PC-9 (cell line): ENCODE results near the gene RELL1. TPM values are rescaled to one million over a fixed set of nuclear protein-coding genes. Genes with fewer than 3 reads are reported as not detected.

Experiments used
- BruUV-seq: library from RNA; stranded (reverse); fragments of 400-500 nt; replicated peaks from 2 replicates; lab custom pipeline; 2021; lab: Mats Ljungman, UMichigan
- CTCF ChIA-PET: fragments of 300-600 bp; sonication (Branson Sonifier 250); formaldehyde crosslinking; loops from one replicate; lab custom pipeline; 2022; ENCODE audit warnings: antibody characterized with exemption; lab: Charles Lee
- POLR2A ChIA-PET: fragments of 300-600 bp; sonication (Branson Sonifier 250); formaldehyde crosslinking; loops from one replicate; lab custom pipeline; 2022; ENCODE audit warnings: antibody characterized with exemption; ENCODE audit not compliant: unreplicated experiment; lab: Charles Lee
- DNase-seq, 2 experiments: peaks; one replicate each; pipeline versions ENCODE4 v3.0.0 to v3.0.0-alpha.2; 2015 to 2022; ENCODE audit warnings: mixed read lengths in 1 of 2
- H2AFZ ChIP-seq: fragments of 200-600 bp; sonication (generic); 2 replicates; pipeline ENCODE4 v1.8.1; 2017; ENCODE audit warnings: antibody characterized with exemption
- H3F3A ChIP-seq: fragments of 200-600 bp; sonication (generic); 2 replicates; pipeline ENCODE4 v1.8.1; 2017; ENCODE audit warnings: antibody characterized with exemption, mild to moderate bottlenecking, low read depth; ENCODE audit not compliant: insufficient read depth
- H3K27ac ChIP-seq: fragments of 200-600 bp; sonication (generic); 2 replicates; pipeline ENCODE4 v1.6.1; 2016; ENCODE audit warnings: mixed run types
- H3K27me3 ChIP-seq: fragments of 200-600 bp; sonication (generic); 2 replicates; pipeline ENCODE4 v1.6.1; 2016; ENCODE audit warnings: low read depth, mixed run types; ENCODE audit not compliant: insufficient read depth
- H3K36me3 ChIP-seq: fragments of 200-600 bp; sonication (generic); 2 replicates; pipeline ENCODE4 v1.6.1; 2016; ENCODE audit warnings: low read depth, mixed run types
- H3K4me1 ChIP-seq: fragments of 200-600 bp; sonication (generic); replicated peaks from 2 replicates; pipeline ENCODE4 v1.6.1; 2016; ENCODE audit warnings: mixed run types; ENCODE audit not compliant: insufficient read depth
- H3K4me2 ChIP-seq: fragments of 200-600 bp; sonication (generic); 2 replicates; pipeline ENCODE4 v1.6.1; 2017; ENCODE audit warnings: mixed run types
- H3K4me3 ChIP-seq: fragments of 200-600 bp; sonication (generic); 2 replicates; pipeline ENCODE4 v1.6.1; 2016; ENCODE audit warnings: mixed run types
- H3K79me2 ChIP-seq: fragments of 200-600 bp; sonication (generic); 2 replicates; pipeline ENCODE4 v1.6.1; 2017; ENCODE audit warnings: low read depth, mixed run types
- H3K9me2 ChIP-seq: fragments of 200-600 bp; sonication (generic); 2 replicates; pipeline ENCODE4 v1.8.1; 2017; ENCODE audit warnings: mild to moderate bottlenecking; ENCODE audit not compliant: insufficient read depth
- H3K9me3 ChIP-seq: fragments of 200-600 bp; sonication (generic); 2 replicates; pipeline ENCODE4 v1.8.1; 2016; ENCODE audit warnings: low read depth; ENCODE audit not compliant: insufficient read depth
- H4K20me1 ChIP-seq: fragments of 200-600 bp; sonication (generic); 2 replicates; pipeline ENCODE4 v1.8.1; 2017; ENCODE audit not compliant: insufficient read depth
- CTCF ChIP-seq: fragments of 200-600 bp; sonication (generic); conservative IDR thresholded peaks from 2 replicates; pipeline ENCODE4 v1.6.1; 2017; ENCODE audit warnings: mixed run types, antibody characterized with exemption, mild to moderate bottlenecking, moderate library complexity
- EZH2 ChIP-seq: fragments of 200-600 bp; sonication (generic); IDR thresholded peaks from 2 replicates; pipeline ENCODE4 v1.8.0; 2017; ENCODE audit warnings: antibody characterized with exemption, low read depth
- intact Hi-C: fragments of 100-400 bp; cut with micrococcal nuclease; formaldehyde crosslinking; loops from one replicate; pipeline ENCODE4 v1.10.0; 2022; ENCODE audit not compliant: unreplicated experiment
- total RNA-seq: library from RNA; stranded (reverse); gene quantifications from 2 replicates; pipeline ENCODE4 v1.2.3, GENCODE V29; 2021

The RELL1 gene
- total RNA-seq, 1 experiment from 2014 or later = 18.5 TPM

- Histone ChIP-seq H3F3A (no peaks in the 10 kb centered on the region), H3K4me2 (no peak overlapping the region), H3K79me2 (no peaks in the 10 kb centered on the region), H2AFZ (no peak overlapping the region), H3K4me3 (no peak overlapping the region), H3K27ac (no peak overlapping the region), H3K36me3 (no peaks in the 10 kb centered on the region), H3K4me1 (peaks cover 2% of the 10 kb centered on the region), H3K9me2 (no peaks in the 10 kb centered on the region), H3K9me3 (no peaks in the 10 kb centered on the region), H4K20me1 (no peaks in the 10 kb centered on the region), H3K27me3 (no peaks in the 10 kb centered on the region)
- ChIA-PET CTCF (interaction anchor here (0.6 kb wide), 1 partner anchor 146 kb away, joined by 3 read pairs; no protein-coding TSS in a partner anchor), POLR2A (interaction anchor here (0.7 kb wide), 1 partner anchor 968 kb away, joined by 5 read pairs; no protein-coding TSS in a partner anchor)
- no peak for TF ChIP-seq CTCF
- no peak for TF ChIP-seq EZH2
- DNase-seq = no peak
- BruUV-seq = no TSS peak
- intact Hi-C loops = no loop called here
These were observed 86.9 kb downstream of the RELL1 start for GRCh38 chr4:37599092-37599790.

GRCh38 chr4:37597034-37597433 lies 89.1 kb downstream of the RELL1 start:
- TF ChIP-seq CTCF (no peak), EZH2 (no peak)
- Histone ChIP-seq H3K36me3 (no peaks in the 10 kb centered on the region), H3F3A (no peaks in the 10 kb centered on the region), H3K27ac (no peak overlapping the region), H3K4me2 (no peak overlapping the region), H3K9me3 (no peaks in the 10 kb centered on the region), H2AFZ (no peak overlapping the region), H4K20me1 (no peaks in the 10 kb centered on the region), H3K4me1 (no peaks in the 10 kb centered on the region), H3K9me2 (no peaks in the 10 kb centered on the region), H3K27me3 (no peaks in the 10 kb centered on the region), H3K4me3 (no peak overlapping the region), H3K79me2 (no peaks in the 10 kb centered on the region)
- ChIA-PET POLR2A (no interaction called here), CTCF (no interaction called here)
- no TSS peak for BruUV-seq
- intact Hi-C loops = no loop called here
- no peak for DNase-seq

- Histone ChIP-seq H3K4me1 (no peaks in the 10 kb centered on the region), H3K4me3 (no peak overlapping the region), H3K27me3 (no peaks in the 10 kb centered on the region), H2AFZ (no peak overlapping the region), H3K9me2 (no peaks in the 10 kb centered on the region), H4K20me1 (no peaks in the 10 kb centered on the region), H3K79me2 (no peaks in the 10 kb centered on the region), H3K27ac (no peak overlapping the region), H3F3A (no peaks in the 10 kb centered on the region), H3K4me2 (no peak overlapping the region), H3K9me3 (no peaks in the 10 kb centered on the region), H3K36me3 (no peaks in the 10 kb centered on the region)
- DNase-seq = no peak
- TF ChIP-seq CTCF = no peak
- no peak for TF ChIP-seq EZH2
- ChIA-PET CTCF (interaction anchor here (0.6 kb wide), 1 partner anchor 437 kb away, joined by 8 read pairs; no protein-coding TSS in a partner anchor), POLR2A (no interaction called here)
- intact Hi-C loops = no loop called here
- BruUV-seq = no TSS peak
These were observed 90.1 kb downstream of the RELL1 start for GRCh38 chr4:37595875-37596680.
